Measurements from ENCODE around the gene NUP205. TPM values are rescaled to one million over a fixed set of nuclear protein-coding genes. Genes with fewer than 3 reads are reported as not detected.
A peak's percentile ranks its signal among the peaks of the same experiment; 100 is the strongest.

NUP205 gene
- total and polyA plus RNA-seq, 8 donors, result 11.9 to 63.4 (median 24.4) TPM

- Histone ChIP-seq H3K9me3 (no peaks in the 10 kb centered on the region), H3K4me3 (no peak overlapping the region), H3K4me1 (no peaks in the 10 kb centered on the region), H3K36me3 (no peaks in the 10 kb centered on the region), H3K27ac (no peak overlapping the region), H3K27me3 (no peaks in the 10 kb centered on the region)
- WGBS, 5 donors, result 60 to 76% (median 63%) methylated on average over 3 of the region's 3 CpGs
- intact Hi-C loops (cut with DNase I; ENCODE audit: low total_unique reads), result loop anchor here (5.0 kb wide), 1 partner anchor 35 kb away; no protein-coding TSS in a partner anchor
- no peak for TF ChIP-seq CTCF (IDR thresholded peaks at IDR 0.05)
- no peak for TF ChIP-seq EP300 (IDR thresholded peaks at IDR 0.05)
- TF ChIP-seq POLR2A (IDR thresholded peaks at IDR 0.05), result no peak
- TF ChIP-seq POLR2AphosphoS5 (IDR thresholded peaks at IDR 0.05), result no peak
- no peak for DNase-seq
Measured at GRCh38 chr7:135517060-135517459, 40.7 kb upstream of the NUP205 start.

- no peak for DNase-seq
- no peaks in the 10 kb centered on the region for H3K27me3 ChIP-seq
- no peaks in the 10 kb centered on the region for H3K4me1 ChIP-seq
- intact Hi-C loops (cut with DNase I; ENCODE audit: low total_unique reads), result loop anchor here (5.0 kb wide), 1 partner anchor 34 kb away; no protein-coding TSS in a partner anchor
- no peak overlapping the region for H3K4me3 ChIP-seq
- WGBS, 5 donors, result 91 to 97% (median 94%) methylated on average over 1 of the region's 1 CpG
- no peak for TF ChIP-seq CTCF (IDR thresholded peaks at IDR 0.05)
- no peak overlapping the region for H3K27ac ChIP-seq
- no peaks in the 10 kb centered on the region for H3K9me3 ChIP-seq
- H3K36me3 ChIP-seq, result no peaks in the 10 kb centered on the region
Measured at GRCh38 chr7:135518748-135519147, 39.0 kb upstream of the NUP205 start.

GRCh38 chr7:135519233-135519688, 38.5 kb upstream of the NUP205 start:
- H3K4me3 ChIP-seq, result no peak overlapping the region
- H3K4me1 ChIP-seq, result no peaks in the 10 kb centered on the region
- no peak overlapping the region for H3K27ac ChIP-seq
- no peaks in the 10 kb centered on the region for H3K27me3 ChIP-seq
- intact Hi-C loops (cut with DNase I; ENCODE audit: low total_unique reads), result loop anchor here (5.0 kb wide), 1 partner anchor 33 kb away; no protein-coding TSS in a partner anchor
- TF ChIP-seq CTCF (IDR thresholded peaks at IDR 0.05) (no peak), POLR2AphosphoS5 (IDR thresholded peaks at IDR 0.05) (no peak), POLR2A (IDR thresholded peaks at IDR 0.05) (no peak), EP300 (IDR thresholded peaks at IDR 0.05) (no peak)
- no peaks in the 10 kb centered on the region for H3K36me3 ChIP-seq
- no peaks in the 10 kb centered on the region for H3K9me3 ChIP-seq
- DNase-seq, result peak in 1 of 2 donors; percentile 52

- no peak for DNase-seq
- Histone ChIP-seq H3K9me3 (no peaks in the 10 kb centered on the region), H3K4me3 (no peak overlapping the region), H3K4me1 (no peaks in the 10 kb centered on the region), H3K27ac (no peak overlapping the region), H3K27me3 (no peaks in the 10 kb centered on the region), H3K36me3 (no peaks in the 10 kb centered on the region)
- TF ChIP-seq POLR2A (IDR thresholded peaks at IDR 0.05) (no peak), CTCF (IDR thresholded peaks at IDR 0.05) (no peak), POLR2AphosphoS5 (IDR thresholded peaks at IDR 0.05) (no peak), EP300 (IDR thresholded peaks at IDR 0.05) (no peak)
- WGBS, 5 donors, result 82 to 95% (median 89%) methylated on average over 4 of the region's 4 CpGs
- intact Hi-C loops (cut with DNase I; ENCODE audit: low total_unique reads), result loop anchor here (5.0 kb wide), 1 partner anchor 32 kb away; no protein-coding TSS in a partner anchor
Measured at GRCh38 chr7:135519871-135520270, 37.8 kb upstream of the NUP205 start.
